HG03108 (cell line): ENCODE data around the gene MAGEB3.
"Not testable (repeated sequence)": the region's sequence is repeated elsewhere in the genome, so short reads cannot be mapped to it uniquely, and the experiment has no call there.

Experiments
- ATAC-seq: cut with Tn5 transposase; IDR thresholded peaks from one replicate; pipeline ENCODE4 v1.9.1; 2021; ENCODE audit warnings: moderate library complexity; ENCODE audit not compliant: unreplicated experiment

The MAGEB3 gene

GRCh38 chrX:30230395-30230794 lies at the start of gene MAGEB3:
Gene MAGEB3, plus strand, starts transcription at chrX:30230657. Its CDS starts 5,268 bp downstream, at chrX:30235925.
- ATAC-seq: no peak

GRCh38 chrX:30181353-30181752 lies 49.1 kb upstream of the MAGEB3 start:
- ATAC-seq: no peak

DNA sequence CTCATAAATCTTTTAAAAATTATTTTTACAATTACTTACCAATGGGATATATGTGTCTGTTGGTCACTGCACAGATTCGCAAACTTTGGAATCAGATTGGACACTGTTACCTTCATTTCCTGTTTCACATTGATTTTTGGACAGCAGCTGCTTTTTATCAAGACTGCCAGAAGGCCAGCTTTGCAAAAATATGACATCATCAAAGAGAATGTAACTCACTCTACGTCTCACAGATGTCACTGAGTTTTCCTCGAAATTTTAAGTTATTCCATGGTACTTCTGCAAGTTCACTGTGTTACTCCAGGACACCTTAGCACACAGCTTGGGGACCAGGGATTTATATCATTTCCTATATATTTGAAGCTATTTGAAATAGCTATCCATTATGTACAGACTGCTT lies 46.9 kb upstream of the MAGEB3 start:
- no peak for ATAC-seq

GRCh38 chrX:30190426-30190825 lies 40.0 kb upstream of the MAGEB3 start:
- no peak for ATAC-seq

DNA sequence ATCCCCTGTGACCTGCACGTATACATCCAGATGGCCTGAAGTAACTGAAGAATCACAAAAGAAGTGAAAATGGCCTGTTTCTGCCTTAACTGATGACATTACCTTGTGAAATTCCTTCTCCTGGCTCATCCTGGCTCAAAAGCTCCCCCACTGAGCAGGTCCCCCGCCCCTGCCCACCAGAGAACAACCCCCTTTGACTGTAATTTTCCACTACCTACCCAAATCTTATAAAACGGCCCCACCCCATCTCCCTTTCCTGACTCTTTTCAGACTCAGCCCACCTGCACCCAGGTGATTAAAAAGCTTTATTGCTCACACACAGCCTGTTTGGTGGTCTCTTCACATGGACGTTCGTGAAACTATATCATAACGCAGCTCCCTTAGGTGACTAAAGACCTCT lies 36.5 kb upstream of the MAGEB3 start:
- not testable (repeated sequence) for ATAC-seq

DNA sequence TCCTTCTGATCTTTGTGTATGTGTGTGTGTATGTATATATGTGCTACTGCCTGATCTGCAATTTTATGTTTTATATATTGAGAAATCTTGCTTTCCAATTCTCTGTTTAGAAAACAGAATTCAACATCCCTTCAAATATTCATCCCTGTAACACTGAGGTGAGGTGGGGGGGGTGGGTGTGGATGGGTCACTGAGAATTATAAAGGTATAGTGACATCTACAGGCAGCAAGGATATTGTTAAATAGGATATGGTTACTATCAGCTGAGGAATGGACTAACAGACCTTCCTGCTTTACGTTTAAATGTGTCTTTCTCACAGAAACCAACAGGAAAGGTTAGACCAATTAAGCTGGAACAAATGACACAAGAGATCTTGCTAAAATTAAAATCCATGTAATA lies 34.1 kb upstream of the MAGEB3 start:
- peak; percentile 59 for ATAC-seq

- no peak for ATAC-seq
Measured at GRCh38 chrX:30212172-30212571, 18.3 kb upstream of the MAGEB3 start.

DNA sequence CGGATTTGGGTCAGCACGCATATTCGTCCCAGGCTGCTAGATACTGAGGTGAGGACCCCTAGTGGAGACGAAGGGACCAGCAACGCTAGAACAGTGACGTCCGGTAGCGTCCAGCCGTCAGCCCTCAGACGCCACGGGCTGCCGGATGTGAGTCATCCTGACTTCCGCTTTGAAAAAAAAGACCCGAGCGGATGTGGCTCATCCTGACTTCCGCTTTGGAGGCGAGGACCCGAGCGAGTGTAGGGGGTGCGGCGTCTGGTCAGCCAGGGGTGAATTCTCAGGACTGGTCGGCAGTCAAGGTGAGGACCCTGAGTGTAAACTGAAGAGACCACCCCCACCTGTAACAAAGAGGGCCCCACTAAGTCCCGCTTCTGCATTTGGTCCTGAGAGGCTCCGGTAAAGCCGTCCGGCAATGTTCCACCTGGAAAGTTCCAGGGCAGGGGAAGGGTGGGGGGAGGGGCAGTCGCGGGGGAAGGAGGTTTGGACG lies 15.1 kb upstream of the MAGEB3 start, which contains the start of gene MAGEB2:
Gene MAGEB2 (plus strand): TSS at position 207 of the 487 bp plus-strand sequence. CDS start 3,018 bp downstream, outside the sequence.
- no peak for ATAC-seq

- no peak for ATAC-seq
Measured at GRCh38 chrX:30217465-30217864, 13.0 kb upstream of the MAGEB3 start.

- no peak for ATAC-seq
Measured at GRCh38 chrX:30219372-30219771, 11.1 kb upstream of the MAGEB3 start.

DNA sequence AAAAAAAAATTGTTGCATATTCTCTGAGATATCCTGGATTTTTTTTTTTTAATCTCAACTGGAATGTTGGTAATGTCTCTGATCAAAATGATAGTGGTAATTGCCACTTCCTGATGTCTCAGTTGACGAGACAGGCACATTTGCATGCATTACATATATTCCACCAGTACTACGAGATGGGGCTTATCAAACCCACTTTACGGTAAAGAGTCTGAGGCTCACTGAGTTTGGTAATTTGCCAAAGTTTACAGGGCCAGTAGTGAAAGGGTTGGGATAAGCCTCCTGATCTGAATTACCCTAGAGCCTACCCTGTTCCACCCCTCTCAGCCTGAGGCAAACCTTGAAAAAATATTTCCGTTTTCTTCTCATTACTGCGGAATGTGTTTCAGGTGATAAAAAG lies 9.8 kb upstream of the MAGEB3 start:
- no peak for ATAC-seq

- no peak for ATAC-seq
Measured at GRCh38 chrX:30224536-30224935, 5.9 kb upstream of the MAGEB3 start.

- ATAC-seq: no peak
Measured at GRCh38 chrX:30228526-30228925, 1.9 kb upstream of the MAGEB3 start.

- ATAC-seq: no peak
Measured at GRCh38 chrX:30241724-30242415, 11.4 kb downstream of the MAGEB3 start, which contains the start of gene MAGEB4. Gene MAGEB4, plus strand, starts transcription at chrX:30242000. Its CDS starts 136 bp downstream, at chrX:30242136.

DNA sequence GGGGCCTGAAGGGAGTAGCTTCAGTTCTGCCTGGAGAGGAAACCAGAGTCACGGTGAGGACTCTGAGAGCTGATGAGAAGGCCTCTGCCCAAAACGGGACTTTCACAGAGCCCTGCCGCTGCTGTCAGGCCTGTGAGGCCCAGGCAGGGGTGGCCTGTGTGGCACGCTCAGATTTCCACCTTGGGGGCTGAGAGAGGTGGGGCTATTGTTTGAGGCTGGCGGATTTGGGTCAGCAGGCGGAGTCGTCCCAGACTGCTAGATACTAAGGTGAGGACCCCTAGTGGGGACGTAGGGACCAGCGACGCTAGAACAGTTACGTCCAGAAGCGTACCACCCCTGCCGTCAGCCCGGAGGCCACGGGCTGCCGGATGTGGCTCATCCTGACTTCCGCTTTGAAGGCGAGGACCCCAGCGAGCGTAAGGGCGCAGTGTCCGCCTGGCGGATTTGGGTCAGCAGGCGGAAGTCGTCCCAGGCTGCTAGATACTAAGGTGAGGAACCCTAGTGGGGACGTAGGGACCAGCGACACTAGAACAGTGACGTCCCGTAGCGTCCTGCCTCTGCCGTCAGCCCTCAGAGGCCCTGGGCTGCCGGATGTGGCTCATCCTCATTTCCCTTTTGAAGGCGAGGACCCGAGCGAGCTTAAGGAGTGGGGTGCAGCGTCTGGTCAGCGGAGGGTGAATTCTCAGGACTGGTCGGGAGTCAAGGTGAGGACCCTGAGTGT lies 16.5 kb downstream of the MAGEB3 start, which contains the start of gene MAGEB1:
Gene MAGEB1 (plus strand): TSS at position 378 of the 721 bp plus-strand sequence. CDS start 3,348 bp downstream, outside the sequence.
- ATAC-seq: no peak

DNA sequence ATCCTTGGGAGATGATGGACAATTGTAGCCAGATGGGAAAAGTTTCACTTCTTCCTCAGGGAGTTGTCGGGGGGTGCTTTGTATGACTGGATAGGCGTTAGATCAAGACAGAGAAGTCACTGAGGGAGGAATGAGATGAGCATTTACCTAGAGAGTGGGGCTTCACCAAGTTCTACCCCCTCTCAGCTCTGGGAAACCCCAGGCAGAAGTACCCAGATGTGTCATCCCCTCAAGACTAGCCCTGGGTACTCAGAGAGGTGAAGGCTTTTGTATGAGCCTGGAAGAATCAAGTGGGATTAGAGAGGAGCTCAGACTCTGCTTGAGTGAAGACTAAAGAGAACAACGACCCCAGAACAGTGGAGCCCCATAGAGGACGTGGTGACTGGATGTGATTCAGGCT lies 18.4 kb downstream of the MAGEB3 start:
- peak; percentile 50 for ATAC-seq

DNA sequence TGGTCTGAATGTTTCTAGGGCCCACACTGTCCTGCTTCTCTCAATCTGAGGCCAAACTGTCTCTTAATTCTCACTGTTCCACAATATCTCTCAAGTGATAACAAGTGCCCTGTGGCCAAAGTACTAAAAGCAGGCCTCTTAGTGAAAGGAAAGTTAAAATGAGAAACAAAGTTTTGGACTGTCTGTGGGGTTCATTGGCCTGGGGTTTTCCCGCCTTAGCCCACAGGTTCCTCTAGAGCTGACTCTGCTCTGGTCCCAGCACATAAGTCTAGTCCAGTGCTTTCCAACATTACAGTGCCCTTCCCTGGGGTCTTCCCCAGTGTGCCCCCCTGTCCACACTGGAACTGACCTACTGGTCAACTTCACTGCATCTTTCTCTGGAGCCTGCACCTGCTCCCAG lies 22.8 kb downstream of the MAGEB3 start:
- no peak for ATAC-seq

DNA sequence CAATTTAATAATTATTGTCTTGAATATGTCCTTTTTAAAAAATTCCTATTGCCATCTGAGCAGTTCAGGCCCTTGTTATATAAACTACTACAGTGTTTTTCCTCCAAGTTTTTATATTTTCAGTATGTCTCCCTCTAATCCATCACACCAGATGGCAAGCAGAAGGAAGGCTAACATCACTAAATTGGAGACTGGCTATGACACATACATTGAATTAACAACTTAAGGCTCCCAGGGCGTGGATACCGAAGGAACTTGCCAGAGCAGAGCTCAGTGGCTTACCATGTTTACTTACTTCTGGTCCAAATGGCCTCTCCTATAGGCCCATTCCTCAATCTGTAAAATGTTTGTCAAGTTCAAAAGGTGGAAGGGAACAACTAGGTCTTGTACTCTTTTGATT lies 29.5 kb downstream of the MAGEB3 start:
- ATAC-seq: no peak

GRCh38 chrX:30261012-30261411 lies 30.6 kb downstream of the MAGEB3 start:
- no peak for ATAC-seq

DNA sequence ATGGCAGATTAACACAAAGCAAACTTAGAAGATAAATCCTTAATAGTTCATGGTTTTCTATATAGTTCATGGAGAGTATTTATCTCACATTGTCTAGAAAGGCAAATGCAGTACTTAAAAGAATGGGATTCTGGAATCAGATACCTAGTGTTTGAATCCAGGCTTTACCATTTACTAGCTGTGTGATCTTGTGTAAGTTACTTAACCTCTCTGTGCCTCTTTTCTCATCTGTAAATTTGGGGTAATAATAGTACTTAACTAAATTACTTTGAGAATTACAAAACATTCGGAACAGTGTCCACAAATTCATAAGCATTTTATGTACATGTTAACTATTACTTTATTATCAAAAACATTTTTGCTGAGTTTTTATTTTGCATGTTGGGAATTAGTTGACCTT lies 32.3 kb downstream of the MAGEB3 start:
- no peak for ATAC-seq

DNA sequence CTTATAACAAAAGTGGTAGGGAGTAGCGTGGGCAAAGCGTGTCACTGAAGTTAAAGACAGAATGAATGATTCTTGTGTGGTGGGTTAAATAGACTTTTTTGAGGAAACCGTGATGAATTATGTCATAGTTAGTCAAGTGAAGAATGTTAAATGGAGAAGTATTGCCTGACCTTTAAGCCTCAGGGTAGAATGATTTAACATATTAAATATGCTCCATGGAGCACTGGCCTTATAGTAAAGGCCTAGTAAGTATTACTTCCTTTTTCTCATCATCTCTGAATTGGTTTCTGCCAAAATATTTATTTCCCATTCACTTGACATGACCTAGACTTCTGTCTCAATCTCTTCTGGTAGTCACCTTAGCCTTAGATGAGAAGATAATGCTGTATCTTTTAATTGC lies 40.2 kb downstream of the MAGEB3 start:
- no peak for ATAC-seq

DNA sequence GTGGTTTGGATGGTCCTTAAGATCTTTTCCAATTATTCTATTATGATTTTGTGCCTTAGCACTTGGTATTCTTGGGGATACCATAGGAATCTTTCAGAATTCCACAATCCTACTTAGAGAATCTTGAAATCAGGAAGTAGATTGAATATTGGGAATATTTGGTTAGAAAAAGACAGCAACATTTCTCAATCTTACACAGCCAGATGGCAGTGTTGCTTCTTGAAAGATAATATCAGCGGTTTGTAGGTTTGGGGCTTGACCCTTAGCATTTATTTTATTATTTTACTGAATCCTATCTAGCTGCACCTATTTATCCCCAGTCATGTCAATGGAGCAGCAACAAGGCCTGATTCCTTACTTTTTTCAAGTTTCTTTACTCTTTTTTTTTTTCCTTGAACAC lies 45.0 kb downstream of the MAGEB3 start:
- no peak for ATAC-seq
